Activated CD8-positive, alpha-beta memory T cell treated with anti-CD3 and anti-CD28 coated beads for 4 hours (primary cell): ENCODE measurements around the gene KTN1.

Source experiments
- DNase-seq, 2 donors: peaks; one replicate each; pipeline ENCODE4 v3.0.0-alpha.2; 2020; ENCODE audit warnings: low read depth in 2 of 2

Gene KTN1

GRCh38 chr14:55681096-55681495 is 101.1 kb downstream of the KTN1 start:
- DNase-seq: no peak

- DNase-seq: no peak
Observed at GRCh38 chr14:55684956-55685584, 105.1 kb downstream of the KTN1 start.

GRCh38 chr14:55686713-55687112 is 106.7 kb downstream of the KTN1 start:
- no peak for DNase-seq

GRCh38 chr14:55688566-55688965 is 108.6 kb downstream of the KTN1 start:
- no peak for DNase-seq

- no peak for DNase-seq
Observed at GRCh38 chr14:55689981-55690871, 110.2 kb downstream of the KTN1 start.

GRCh38 chr14:55691659-55692058 is 111.7 kb downstream of the KTN1 start:
- no peak for DNase-seq

- DNase-seq: no peak
Observed at GRCh38 chr14:55693904-55694303, 113.9 kb downstream of the KTN1 start.

- DNase-seq: no peak
Observed at GRCh38 chr14:55697414-55697861, 117.4 kb downstream of the KTN1 start.

- no peak for DNase-seq
Observed at GRCh38 chr14:55698051-55698450, 118.0 kb downstream of the KTN1 start.

GRCh38 chr14:55699131-55700057 is 119.4 kb downstream of the KTN1 start:
- no peak for DNase-seq

GRCh38 chr14:55701638-55702037 is 121.6 kb downstream of the KTN1 start:
- no peak for DNase-seq

GRCh38 chr14:55702511-55702910 is 122.5 kb downstream of the KTN1 start:
- DNase-seq: no peak

- DNase-seq: no peak
Observed at GRCh38 chr14:55704654-55705053, 124.6 kb downstream of the KTN1 start.

GRCh38 chr14:55705651-55706364 is 125.8 kb downstream of the KTN1 start:
- DNase-seq: no peak

- DNase-seq: no peak
Observed at GRCh38 chr14:55706365-55706684, 126.3 kb downstream of the KTN1 start.

GRCh38 chr14:55706893-55707292 is 126.9 kb downstream of the KTN1 start:
- no peak for DNase-seq

- no peak for DNase-seq
Observed at GRCh38 chr14:55707365-55707804, 127.4 kb downstream of the KTN1 start.

- DNase-seq: no peak
Observed at GRCh38 chr14:55710506-55711041, 130.6 kb downstream of the KTN1 start.

GRCh38 chr14:55711175-55711811 is 131.3 kb downstream of the KTN1 start:
- DNase-seq: no peak

- DNase-seq: no peak
Observed at GRCh38 chr14:55712491-55712890, 132.5 kb downstream of the KTN1 start.

GRCh38 chr14:55713486-55713885 is 133.5 kb downstream of the KTN1 start:
- no peak for DNase-seq
